Ishikawa (cell line): Measurements from ENCODE around the gene ARHGEF1.

Source experiments
- CEBPB ChIP-seq: IDR thresholded peaks from 2 replicates; pipeline ENCODE4 v1.6.1; 2012
- CREB1 ChIP-seq: IDR thresholded peaks from 2 replicates; pipeline ENCODE4 v1.6.1; 2012; ENCODE audit warnings: low read depth
- EGR1 ChIP-seq: IDR thresholded peaks from 2 replicates; pipeline ENCODE4 v1.6.1; 2012
- EP300 ChIP-seq: IDR thresholded peaks from 2 replicates; pipeline ENCODE4 v1.6.1; 2012; ENCODE audit warnings: borderline replicate concordance
- MAX ChIP-seq: IDR thresholded peaks from 2 replicates; pipeline ENCODE4 v1.6.1; 2012
- RAD21 ChIP-seq: IDR thresholded peaks from 2 replicates; pipeline ENCODE4 v1.6.1; 2012; ENCODE audit warnings: low read depth
- REST ChIP-seq: IDR thresholded peaks from 2 replicates; pipeline ENCODE4 v1.6.1; 2012; ENCODE audit warnings: low read depth, mild to moderate bottlenecking
- TAF1 ChIP-seq: IDR thresholded peaks from 2 replicates; pipeline ENCODE4 v1.6.1; 2012; ENCODE audit warnings: low read depth, mild to moderate bottlenecking
- TCF12 ChIP-seq: IDR thresholded peaks from 2 replicates; pipeline ENCODE4 v1.6.1; 2012; ENCODE audit warnings: low read depth
- USF1 ChIP-seq: IDR thresholded peaks from 2 replicates; pipeline ENCODE4 v1.6.1; 2012
- YY1 ChIP-seq: IDR thresholded peaks from 2 replicates; pipeline ENCODE4 v1.6.1; 2012; ENCODE audit warnings: low read depth
- ZBTB7A ChIP-seq: IDR thresholded peaks from 2 replicates; pipeline ENCODE4 v1.6.1; 2012; ENCODE audit warnings: low read depth

GRCh38 chr19:41837981-41838708 is 44.8 kb upstream of the ARHGEF1 start:
- no peak for TF ChIP-seq RAD21
- no peak for TF ChIP-seq REST
- no peak for TF ChIP-seq EP300
- TF ChIP-seq YY1 = no peak
- TF ChIP-seq CREB1 = no peak
- no peak for TF ChIP-seq TAF1
- TF ChIP-seq TCF12 = no peak
- TF ChIP-seq MAX = no peak
- no peak for TF ChIP-seq EGR1
- TF ChIP-seq ZBTB7A = no peak
- TF ChIP-seq CEBPB = no peak
- TF ChIP-seq USF1 = no peak
